Esophagus squamous epithelium (tissue), 5 donors: ENCODE data around the gene WSCD2. TPM values are rescaled to one million over a fixed set of nuclear protein-coding genes. Genes with fewer than 3 reads are reported as not detected.

ENCODE experiments used
- DNase-seq: peaks from one replicate; lab custom pipeline; 2025; lab: John Stamatoyannopoulos, UW
- H3K27ac ChIP-seq, 4 donors: fragments of 200-600 bp; sonication (generic); one replicate each; pipeline ENCODE4 v1.5.1; 2016 to 2019; ENCODE audit warnings: mild to moderate bottlenecking in 1 of 4
- H3K27me3 ChIP-seq, 4 donors: fragments of 200-600 bp; sonication (generic); 1 replicate in 3 of 4; 2 replicates in 1 of 4; pipeline versions ENCODE4 v1.5.1 to v1.6.0; 2017 to 2021; ENCODE audit warnings: antibody characterized with exemption in 1 of 4
- H3K36me3 ChIP-seq, 3 donors: fragments of 200-600 bp; sonication (generic); one replicate each; pipeline ENCODE4 v1.5.1; 2016 to 2019
- H3K4me1 ChIP-seq, 3 donors: fragments of 200-600 bp; sonication (generic); one replicate each; pipeline ENCODE4 v1.5.1; 2017 to 2019
- H3K4me3 ChIP-seq, 4 donors: fragments of 200-600 bp; sonication (generic); 1 replicate in 3 of 4; 2 replicates in 1 of 4; pipeline ENCODE4 v1.5.1; 2016 to 2019; ENCODE audit warnings: mild to moderate bottlenecking in 2 of 4, moderate library complexity in 1 of 4
- H3K9me3 ChIP-seq, 3 donors: fragments of 200-600 bp; sonication (generic); one replicate each; pipeline ENCODE4 v1.5.1; 2016 to 2019
- CTCF ChIP-seq, 6 experiments: fragments of 450-650 bp in 4 of 6; fragments of 200-600 bp in 2 of 6; sonication (generic) in 2 of 6; IDR thresholded peaks; one replicate each; pipeline ENCODE4 v1.5.1; 2016 to 2019; ENCODE audit warnings: antibody characterized with exemption in 6 of 6, mild to moderate bottlenecking in 4 of 6, moderate library complexity in 4 of 6
- POLR2A ChIP-seq, 4 donors: fragments of 450-650 bp; IDR thresholded peaks; one replicate each; pipeline ENCODE4 v1.6.1; 2017; ENCODE audit warnings: antibody characterized with exemption in 4 of 4, mild to moderate bottlenecking in 4 of 4, moderate library complexity in 3 of 4
- WGBS, 2 donors: methylation state at CpG; one replicate each; pipeline ENCODE4 v1.1.5; 2018; 5-methylcytosine and 5-hydroxymethylcytosine counted together
- intact Hi-C: fragments of 100-400 bp; cut with DNase I; formaldehyde crosslinking; loops from one replicate; pipeline ENCODE4 v1.15.0; 2022
- total RNA-seq, 4 donors: library from RNA; depleted of rRNA; stranded (reverse); fragments of >200 nt; gene quantifications; one replicate each; pipeline ENCODE4 v1.1.0, GENCODE V29; 2016
- donor health status: DM: yes; HTN: yes; CAD: no.

WSCD2 gene
- total RNA-seq, 4 donors from 2014 or later = 0.62 to 3.6 (median 3.3) TPM; not detected in 1

- no peaks in the 10 kb centered on the region for H3K27me3 ChIP-seq
- no peaks in the 10 kb centered on the region for H3K9me3 ChIP-seq
- 83 to 86% methylated on average over 1 of the region's 1 CpG for WGBS, 2 donors
- no peak overlapping the region for H3K27ac ChIP-seq
- no peak overlapping the region for H3K4me3 ChIP-seq
- TF ChIP-seq POLR2A (IDR thresholded peaks at IDR 0.05) = no peak
- TF ChIP-seq CTCF (IDR thresholded peaks at IDR 0.05) = no peak
- intact Hi-C loops = loop anchor here (10.0 kb wide), 2 partner anchors 100 to 210 kb away; no protein-coding TSS in a partner anchor
- no peak for DNase-seq
- H3K4me1 ChIP-seq = peaks cover 0 to 6% (median 3%) of the 10 kb centered on the region in 3 donors
- no peaks in the 10 kb centered on the region for H3K36me3 ChIP-seq
Observed at GRCh38 chr12:108194585-108194984, 65.5 kb downstream of the WSCD2 start.

DNA sequence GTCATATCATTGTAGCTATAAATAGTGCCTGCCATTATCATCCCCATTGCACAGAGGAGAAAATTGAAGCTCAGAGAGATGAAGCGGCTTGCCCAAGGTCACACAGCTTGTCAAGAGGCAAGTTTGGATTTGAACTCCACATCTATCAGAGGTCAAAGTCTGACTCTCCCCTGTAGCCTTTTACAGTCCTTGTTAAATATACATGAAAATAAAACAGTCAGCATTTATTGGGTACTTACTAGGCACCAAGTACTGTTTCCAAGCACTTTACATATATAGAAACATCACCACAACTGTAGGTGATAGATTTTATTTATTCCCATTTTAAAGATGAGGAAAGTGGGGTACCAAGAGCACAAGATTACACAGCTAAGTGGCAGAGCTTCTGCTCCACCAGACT lies 67.2 kb downstream of the WSCD2 start:
- WGBS, 2 donors = 86 to 88% methylated on average over 1 of the region's 1 CpG
- Histone ChIP-seq H3K27me3 (no peaks in the 10 kb centered on the region), H3K27ac (no peak overlapping the region), H3K9me3 (no peaks in the 10 kb centered on the region), H3K4me3 (no peak overlapping the region), H3K4me1 (no peaks in the 10 kb centered on the region), H3K36me3 (no peaks in the 10 kb centered on the region)
- TF ChIP-seq CTCF (IDR thresholded peaks at IDR 0.05) = no peak
- TF ChIP-seq POLR2A (IDR thresholded peaks at IDR 0.05) = no peak
- DNase-seq = no peak
- intact Hi-C loops = loop anchor here (10.0 kb wide), 2 partner anchors 102 to 212 kb away; no protein-coding TSS in a partner anchor

DNA sequence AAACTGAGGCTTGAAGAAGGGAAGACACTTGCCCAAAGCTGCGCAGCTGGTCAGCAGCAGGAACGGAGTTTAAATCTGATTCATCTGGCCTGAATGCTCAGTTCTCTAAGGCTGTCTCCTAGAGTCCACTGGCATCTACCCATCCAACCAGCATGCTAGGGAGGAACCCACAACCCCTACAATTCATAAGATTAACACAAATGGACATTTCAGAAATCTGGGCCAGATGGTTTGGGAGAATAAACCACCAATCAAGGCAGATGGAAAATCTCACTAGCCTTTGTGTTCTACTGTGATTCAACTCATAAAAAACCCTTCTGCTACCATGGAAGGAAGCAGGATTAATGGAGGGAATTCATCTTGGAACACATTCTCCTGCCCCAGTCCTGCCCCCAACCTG lies 67.8 kb downstream of the WSCD2 start:
- TF ChIP-seq POLR2A (IDR thresholded peaks at IDR 0.05) = no peak
- no peak for TF ChIP-seq CTCF (IDR thresholded peaks at IDR 0.05)
- H3K4me1 ChIP-seq = no peaks in the 10 kb centered on the region
- no peak for DNase-seq
- H3K36me3 ChIP-seq = no peaks in the 10 kb centered on the region
- no peaks in the 10 kb centered on the region for H3K9me3 ChIP-seq
- H3K27me3 ChIP-seq = no peaks in the 10 kb centered on the region
- no peak overlapping the region for H3K4me3 ChIP-seq
- H3K27ac ChIP-seq = no peak overlapping the region
- WGBS, 2 donors = 83 to 100% methylated on average over 2 of the region's 2 CpGs
- intact Hi-C loops = loop anchor here (10.0 kb wide), 2 partner anchors 102 to 212 kb away; no protein-coding TSS in a partner anchor

DNA sequence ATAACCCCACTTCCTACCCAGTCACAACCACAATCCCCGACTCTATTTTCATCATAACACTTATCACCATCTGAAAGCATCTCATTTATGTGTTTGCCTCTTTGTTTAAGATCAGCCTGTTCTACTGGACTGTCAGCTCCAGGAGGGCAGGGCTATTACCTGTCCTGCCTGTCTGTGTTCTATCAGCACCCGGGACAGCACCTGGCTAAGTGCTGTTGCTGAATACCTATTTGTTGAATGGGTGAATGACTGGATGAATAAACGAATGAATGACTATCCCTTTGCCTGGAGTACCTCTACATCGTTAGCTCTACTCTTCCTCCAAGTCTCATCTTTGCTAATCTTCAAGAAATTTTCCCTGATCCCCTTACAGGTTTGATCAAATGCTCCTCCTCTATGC lies 69.0 kb downstream of the WSCD2 start:
- no peaks in the 10 kb centered on the region for H3K36me3 ChIP-seq
- DNase-seq = no peak
- H3K4me3 ChIP-seq = no peak overlapping the region
- no peak overlapping the region for H3K27ac ChIP-seq
- intact Hi-C loops = loop anchor here (10.0 kb wide), 2 partner anchors 103 to 213 kb away; no protein-coding TSS in a partner anchor
- no peaks in the 10 kb centered on the region for H3K27me3 ChIP-seq
- WGBS, 2 donors = 57 to 59% methylated on average over 4 of the region's 4 CpGs
- H3K4me1 ChIP-seq = no peaks in the 10 kb centered on the region
- no peaks in the 10 kb centered on the region for H3K9me3 ChIP-seq
- no peak for TF ChIP-seq CTCF (IDR thresholded peaks at IDR 0.05)

DNA sequence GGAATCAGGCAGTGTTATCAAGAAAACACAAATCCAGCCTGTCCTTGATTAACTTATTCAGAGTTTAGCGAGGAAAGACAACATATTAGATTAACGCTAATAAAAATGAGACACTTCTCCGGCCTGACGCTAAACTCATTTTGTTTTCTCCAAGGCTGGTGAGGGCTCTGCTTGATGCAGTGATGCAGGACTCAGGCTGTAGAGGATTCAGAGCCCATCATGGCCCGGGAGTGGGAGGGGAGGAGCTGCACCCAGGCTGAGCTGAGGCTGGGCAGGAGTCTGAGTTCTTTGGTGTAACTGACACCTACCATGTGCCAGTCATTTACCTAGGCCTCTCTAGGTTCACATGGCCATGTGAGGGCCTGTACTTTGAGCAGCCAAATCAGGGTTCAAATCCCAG lies 70.0 kb downstream of the WSCD2 start:
- Histone ChIP-seq H3K36me3 (no peaks in the 10 kb centered on the region), H3K4me3 (no peak overlapping the region), H3K9me3 (no peaks in the 10 kb centered on the region), H3K4me1 (no peaks in the 10 kb centered on the region), H3K27ac (no peak overlapping the region), H3K27me3 (no peaks in the 10 kb centered on the region)
- no peak for DNase-seq
- intact Hi-C loops = loop anchor here (10.0 kb wide), 2 partner anchors 104 to 214 kb away; no protein-coding TSS in a partner anchor
- TF ChIP-seq CTCF (IDR thresholded peaks at IDR 0.05) (no peak), POLR2A (IDR thresholded peaks at IDR 0.05) (no peak)
- 76 to 80% methylated on average over 5 of the region's 5 CpGs for WGBS, 2 donors
